HCT116 (cell line): ENCODE data around the gene IPO11. TPM values are rescaled to one million over a fixed set of nuclear protein-coding genes. Genes with fewer than 3 reads are reported as not detected.

Source experiments
- ATAC-seq: fragments of 200-7000 bp; cut with Tn5 transposase; 2 replicates; pipeline ENCODE4 v1.9.1; 2020; ENCODE audit warnings: mild to moderate bottlenecking, moderate library complexity
- BruUV-seq: library from RNA; stranded (reverse); fragments of 400-500 nt; replicated peaks from 2 replicates; lab custom pipeline; 2021; lab: Mats Ljungman, UMichigan
- CTCF ChIA-PET: fragments of 300-600 bp; sonication (Branson Sonifier 250); formaldehyde crosslinking; loops from one replicate; lab custom pipeline; 2021; ENCODE audit warnings: antibody characterized with exemption; lab: Charles Lee
- POLR2A ChIA-PET: fragments of 300-600, 350-600 bp; sonication (Branson Sonifier 250); formaldehyde crosslinking; loops from one replicate; lab custom pipeline; 2021; ENCODE audit warnings: antibody characterized with exemption; lab: Charles Lee
- RAD21 ChIA-PET, 2 experiments: fragments of 300-600 bp; sonication (Branson Sonifier 250); formaldehyde crosslinking; loops; one replicate each; lab custom pipeline; 2023; ENCODE audit warnings: low total read pairs in 2 of 2; ENCODE audit not compliant: uncharacterized antibody in 2 of 2, unreplicated experiment in 2 of 2, low non-redundant PET in 1 of 2; lab: Charles Lee
- DNase-seq: peaks from one replicate; pipeline ENCODE4 v3.0.0-alpha.2; 2010; ENCODE audit warnings: low read depth, low spot score
- H2AFZ ChIP-seq: fragments of 200-600 bp; shearing (Covaris generic), sonication (generic); 2 replicates; pipeline ENCODE4 v1.6.1; 2017; ENCODE audit warnings: low read depth, mixed run types, mixed read lengths, antibody characterized with exemption, low read length; ENCODE audit not compliant: poor library complexity, severe bottlenecking
- H3K27ac ChIP-seq: 2 replicates; pipeline ENCODE4 v1.5.1; 2012; ENCODE audit warnings: low read depth, low read length
- H3K27me3 ChIP-seq: fragments of 200-600 bp; sonication (generic); 2 replicates; pipeline ENCODE4 v1.6.1; 2016; ENCODE audit warnings: mixed run types, low read length, mixed read lengths; ENCODE audit not compliant: insufficient read depth
- H3K36me3 ChIP-seq, 2 experiments: fragments of 200-500 bp in 1 of 2; fragments of 200-600 bp in 1 of 2; sonication (Bioruptor generic) in 1 of 2; sonication (generic) in 1 of 2; 2 replicates each; pipeline versions ENCODE4 v1.5.1 to v1.6.1; 2014 to 2016; ENCODE audit warnings: low read length in 2 of 2, inconsistent platforms in 1 of 2, mixed read lengths in 1 of 2, mixed run types in 1 of 2; ENCODE audit not compliant: insufficient read depth in 2 of 2, control insufficient read depth in 1 of 2
- H3K4me1 ChIP-seq, 2 experiments: fragments of 200-600 bp in 1 of 2; sonication (generic) in 1 of 2; 2 replicates each; pipeline versions ENCODE4 v1.5.1 to v1.6.1; 2012 to 2017; ENCODE audit warnings: low read length in 2 of 2, inconsistent platforms in 1 of 2, mild to moderate bottlenecking in 1 of 2, mixed read lengths in 1 of 2, mixed run types in 1 of 2, moderate library complexity in 1 of 2; ENCODE audit not compliant: insufficient read depth in 2 of 2, control insufficient read depth in 1 of 2
- H3K4me2 ChIP-seq: fragments of 200-600 bp; sonication (generic); 2 replicates; pipeline ENCODE4 v1.6.1; 2017; ENCODE audit warnings: mixed run types, low read length, mixed read lengths
- H3K4me3 ChIP-seq, 2 experiments: fragments of 200-600 bp in 1 of 2; sonication (generic) in 1 of 2; replicated peaks in 1 of 2; 2 replicates each; pipeline ENCODE4 v1.5.1; 2011 to 2016; ENCODE audit warnings: low read length in 2 of 2, control low read depth in 1 of 2, low read depth in 1 of 2, mild to moderate bottlenecking in 1 of 2, mixed read lengths in 1 of 2, mixed run types in 1 of 2
- H3K79me2 ChIP-seq: fragments of 200-600 bp; sonication (generic); 2 replicates; pipeline ENCODE4 v1.6.1; 2017; ENCODE audit warnings: mild to moderate bottlenecking, mixed run types, low read length, moderate library complexity, mixed read lengths; ENCODE audit not compliant: insufficient read depth
- H3K9ac ChIP-seq: fragments of 200-600 bp; sonication (generic); 2 replicates; pipeline ENCODE4 v1.6.1; 2016; ENCODE audit warnings: low read length, mixed read lengths
- H3K9me2 ChIP-seq: fragments of 200-600 bp; sonication (generic), shearing (Covaris generic); 2 replicates; pipeline ENCODE4 v1.6.1; 2017; ENCODE audit warnings: mixed run types, mild to moderate bottlenecking, moderate library complexity; ENCODE audit not compliant: insufficient read depth
- H3K9me3 ChIP-seq, 2 experiments: fragments of 200-500 bp in 1 of 2; fragments of 200-600 bp in 1 of 2; sonication (Bioruptor generic) in 1 of 2; sonication (generic) in 1 of 2; 2 replicates each; pipeline ENCODE4 v1.6.1; 2014 to 2017; ENCODE audit warnings: low read length in 2 of 2, mixed read lengths in 2 of 2, inconsistent platforms in 1 of 2, low read depth in 1 of 2, mild to moderate bottlenecking in 1 of 2, mixed run types in 1 of 2, moderate library complexity in 1 of 2; ENCODE audit not compliant: control insufficient read depth in 1 of 2, insufficient read depth in 1 of 2
- H4K20me1 ChIP-seq: fragments of 200-600 bp; sonication (generic), shearing (Covaris generic); 2 replicates; pipeline ENCODE4 v1.6.1; 2017; ENCODE audit warnings: mixed run types, mild to moderate bottlenecking, moderate library complexity; ENCODE audit not compliant: insufficient read depth
- CEBPB ChIP-seq: IDR thresholded peaks from 2 replicates; pipeline ENCODE4 v1.6.1; 2012; ENCODE audit warnings: low read depth
- EGR1 ChIP-seq: IDR thresholded peaks from 2 replicates; pipeline ENCODE4 v1.6.1; 2012; ENCODE audit warnings: low read depth
- EZH2 ChIP-seq: fragments of 200-600 bp; sonication (generic); IDR thresholded peaks from 2 replicates; pipeline ENCODE4 v1.6.1; 2017; ENCODE audit warnings: antibody characterized with exemption, mixed run types
- POLR2A ChIP-seq: IDR thresholded peaks from 2 replicates; pipeline ENCODE4 v1.7.0; 2011; ENCODE audit warnings: borderline replicate concordance; ENCODE audit not compliant: insufficient read depth, insufficient read length; ENCODE audit errors: extremely low read depth
- RAD21 ChIP-seq: IDR thresholded peaks from 2 replicates; pipeline ENCODE4 v1.6.1; 2012; ENCODE audit warnings: low read depth, mild to moderate bottlenecking
- TCF7L2 ChIP-seq: IDR thresholded peaks from 2 replicates; pipeline ENCODE4 v1.7.0; 2011; ENCODE audit warnings: borderline replicate concordance, inconsistent platforms; ENCODE audit not compliant: insufficient read depth, insufficient read length; ENCODE audit errors: extremely low read depth
- YY1 ChIP-seq: IDR thresholded peaks from 2 replicates; pipeline ENCODE4 v1.6.1; 2011; ENCODE audit warnings: low read length, low read depth, moderate library complexity, mild to moderate bottlenecking; ENCODE audit not compliant: insufficient replicate concordance; ENCODE audit errors: extremely low read depth
- intact Hi-C: fragments of 100-400 bp; cut with micrococcal nuclease; formaldehyde crosslinking; loops from 2 replicates; pipeline ENCODE4 v1.10.0; 2022
- total RNA-seq: library from RNA; stranded (reverse); gene quantifications from one replicate; pipeline ENCODE4 v1.2.1, GENCODE V29; 2021; ENCODE audit not compliant: unreplicated experiment
- TF ChIP-seq, protein P1 (sequence below): IDR thresholded peaks from 2 replicates; pipeline ENCODE4 v1.6.1; 2012; ENCODE audit warnings: low read depth

The IPO11 gene
- total RNA-seq, 1 experiment from 2014 or later: 55.1 TPM

DNA sequence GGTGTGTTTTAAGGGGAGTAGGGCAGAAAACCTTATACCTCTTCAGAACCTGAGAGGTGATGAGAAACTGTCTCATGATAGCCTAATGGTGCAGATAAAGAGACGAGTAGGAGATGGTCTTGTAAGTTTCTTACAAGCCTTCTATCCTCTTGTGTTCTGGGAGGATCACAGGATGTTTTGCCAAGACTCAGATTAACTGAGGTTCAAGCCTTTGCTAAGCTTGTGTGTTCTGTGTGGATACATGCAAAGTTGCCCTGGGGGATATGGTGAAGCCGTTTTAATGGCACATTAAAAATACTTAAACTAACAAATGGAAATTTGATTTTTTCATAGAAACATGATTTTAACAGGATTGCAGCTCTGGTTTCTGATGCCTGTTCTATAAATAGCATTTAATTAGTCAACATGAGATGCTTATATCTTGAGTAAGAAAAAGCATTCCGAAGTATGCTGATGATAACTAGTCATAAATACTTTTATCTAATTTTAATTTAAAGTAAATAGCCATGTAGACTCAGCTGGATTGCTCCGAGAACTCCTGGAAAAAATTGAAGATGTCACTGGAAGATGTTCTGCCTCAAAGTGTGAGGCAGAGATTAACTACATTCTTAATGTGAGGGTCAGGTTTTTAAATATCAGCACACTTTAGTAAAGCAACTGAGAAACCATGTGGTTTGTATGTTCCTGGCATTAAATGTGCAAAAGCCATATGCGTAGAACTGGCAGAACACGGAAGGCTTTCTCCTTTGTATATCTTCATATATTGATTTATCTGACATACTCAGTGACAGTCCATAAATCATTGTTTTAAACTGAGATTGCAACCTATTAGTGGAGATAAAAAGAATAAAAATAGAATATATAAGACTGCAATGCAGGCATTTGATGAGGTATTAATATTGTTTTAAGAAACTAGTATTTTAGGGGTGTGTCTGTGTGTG is 53.7 kb downstream of the IPO11 start:
- Histone ChIP-seq H3K4me1 (no peaks in the 10 kb centered on the region), H3K4me3 (no peak overlapping the region), H3K4me2 (no peak overlapping the region), H4K20me1 (peaks cover 9% of the 10 kb centered on the region; the same call in 1 of the 2 replicates), H3K27me3 (no peaks in the 10 kb centered on the region), H3K9me3 (no peaks in the 10 kb centered on the region), H3K36me3 (peaks cover 0 to 5% of the 10 kb centered on the region in 2 experiments; a peak in 2 of 4 replicates), H3K79me2 (peaks cover 47% of the 10 kb centered on the region), H3K9ac (no peak overlapping the region), H3K27ac (no peak overlapping the region), H3K9me2 (no peaks in the 10 kb centered on the region), H2AFZ (no peak overlapping the region)
- no peak for TF ChIP-seq TCF7L2
- intact Hi-C loops: no loop called here
- DNase-seq: no peak
- ChIA-PET CTCF (interaction anchor here (1.7 kb wide), 1 partner anchor 10 kb away, joined by 4 read pairs; no protein-coding TSS in a partner anchor), POLR2A (no interaction called here), RAD21 (no interaction called here)
- no TSS peak for BruUV-seq
- no peak for ATAC-seq

DNA sequence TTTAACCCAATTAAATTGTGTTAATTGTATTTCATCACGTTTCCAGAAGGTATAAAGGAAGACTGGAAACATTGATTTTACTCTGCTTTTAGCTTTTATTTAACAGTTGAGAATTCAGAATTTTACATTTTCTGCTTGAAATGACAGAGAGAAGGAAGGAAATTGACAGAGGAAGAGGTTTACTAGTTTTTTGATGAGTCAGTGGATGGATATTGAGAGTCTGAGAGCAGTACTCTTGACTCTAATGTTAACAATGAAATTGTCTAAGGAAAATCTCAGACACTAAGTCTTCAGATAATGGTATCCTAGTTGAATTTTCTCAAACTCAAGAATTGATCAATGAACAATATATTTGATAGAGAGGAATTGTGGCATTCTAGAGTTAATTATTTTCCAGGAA is 60.6 kb downstream of the IPO11 start:
- Histone ChIP-seq H3K9me2 (no peaks in the 10 kb centered on the region), H3K9ac (no peak overlapping the region), H3K79me2 (peaks cover 17% of the 10 kb centered on the region), H3K9me3 (no peaks in the 10 kb centered on the region), H2AFZ (no peak overlapping the region), H3K27me3 (no peaks in the 10 kb centered on the region), H3K4me2 (no peak overlapping the region), H3K4me3 (no peak overlapping the region), H4K20me1 (0 out of 2 replicates have a peak, but pooled peaks cover 7% of the 10 kb centered on the region), H3K36me3 (peaks cover 0 to 2% of the 10 kb centered on the region in 2 experiments; a peak in 1 of 4 replicates), H3K27ac (no peak overlapping the region), H3K4me1 (peaks cover 13 to 35% of the 10 kb centered on the region in 2 experiments)
- TF ChIP-seq CEBPB (no peak), RAD21 (no peak), EZH2 (no peak), YY1 (no peak), POLR2A (no peak), EGR1 (no peak)
- TF ChIP-seq, protein P1, sequence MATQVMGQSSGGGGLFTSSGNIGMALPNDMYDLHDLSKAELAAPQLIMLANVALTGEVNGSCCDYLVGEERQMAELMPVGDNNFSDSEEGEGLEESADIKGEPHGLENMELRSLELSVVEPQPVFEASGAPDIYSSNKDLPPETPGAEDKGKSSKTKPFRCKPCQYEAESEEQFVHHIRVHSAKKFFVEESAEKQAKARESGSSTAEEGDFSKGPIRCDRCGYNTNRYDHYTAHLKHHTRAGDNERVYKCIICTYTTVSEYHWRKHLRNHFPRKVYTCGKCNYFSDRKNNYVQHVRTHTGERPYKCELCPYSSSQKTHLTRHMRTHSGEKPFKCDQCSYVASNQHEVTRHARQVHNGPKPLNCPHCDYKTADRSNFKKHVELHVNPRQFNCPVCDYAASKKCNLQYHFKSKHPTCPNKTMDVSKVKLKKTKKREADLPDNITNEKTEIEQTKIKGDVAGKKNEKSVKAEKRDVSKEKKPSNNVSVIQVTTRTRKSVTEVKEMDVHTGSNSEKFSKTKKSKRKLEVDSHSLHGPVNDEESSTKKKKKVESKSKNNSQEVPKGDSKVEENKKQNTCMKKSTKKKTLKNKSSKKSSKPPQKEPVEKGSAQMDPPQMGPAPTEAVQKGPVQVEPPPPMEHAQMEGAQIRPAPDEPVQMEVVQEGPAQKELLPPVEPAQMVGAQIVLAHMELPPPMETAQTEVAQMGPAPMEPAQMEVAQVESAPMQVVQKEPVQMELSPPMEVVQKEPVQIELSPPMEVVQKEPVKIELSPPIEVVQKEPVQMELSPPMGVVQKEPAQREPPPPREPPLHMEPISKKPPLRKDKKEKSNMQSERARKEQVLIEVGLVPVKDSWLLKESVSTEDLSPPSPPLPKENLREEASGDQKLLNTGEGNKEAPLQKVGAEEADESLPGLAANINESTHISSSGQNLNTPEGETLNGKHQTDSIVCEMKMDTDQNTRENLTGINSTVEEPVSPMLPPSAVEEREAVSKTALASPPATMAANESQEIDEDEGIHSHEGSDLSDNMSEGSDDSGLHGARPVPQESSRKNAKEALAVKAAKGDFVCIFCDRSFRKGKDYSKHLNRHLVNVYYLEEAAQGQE: no peak
- DNase-seq: no peak
- POLR2A ChIA-PET: no interaction called here
- no peak for ATAC-seq
- intact Hi-C loops: no loop called here
- BruUV-seq: no TSS peak
- RAD21 ChIA-PET: no interaction called here
- CTCF ChIA-PET: no interaction called here
